Right cardiac atrium (tissue), 5 donors: ENCODE data around the gene MTHFD1L. TPM values are rescaled to one million over a fixed set of nuclear protein-coding genes. Genes with fewer than 3 reads are reported as not detected.
A peak's percentile ranks its signal among the peaks of the same experiment; 100 is the strongest.

Experiments used
- ATAC-seq, 2 donors: fragments of 200-7000 bp; cut with Tn5 transposase; one replicate each; pipeline versions ENCODE4 v1.8.0 to v1.9.1; 2020; ENCODE audit warnings: moderate library complexity in 2 of 2, mild to moderate bottlenecking in 1 of 2
- DNase-seq, 3 donors: peaks; one replicate each; pipeline ENCODE4 v3.0.0-alpha.2; 2020
- H3K27ac ChIP-seq: one replicate; pipeline ENCODE4 v1.5.1; 2013; ENCODE audit warnings: mild to moderate bottlenecking, low read length, control low read depth, moderate library complexity
- H3K27me3 ChIP-seq: one replicate; pipeline ENCODE4 v1.6.1; 2013; ENCODE audit not compliant: control insufficient read depth, insufficient read depth
- H3K4me1 ChIP-seq: one replicate; pipeline ENCODE4 v1.6.1; 2013; ENCODE audit warnings: low read length; ENCODE audit not compliant: control insufficient read depth, insufficient read depth
- H3K4me3 ChIP-seq: one replicate; pipeline ENCODE4 v1.5.1; 2013; ENCODE audit warnings: low read length, control low read depth
- H3K9me3 ChIP-seq: one replicate; pipeline ENCODE4 v1.6.1; 2013; ENCODE audit warnings: low read length; ENCODE audit not compliant: control insufficient read depth
- WGBS: extraction: QIAGEN DNeasy Blood & Tissue Kit; methylation state at CpG from one replicate; pipeline ENCODE4 v1.1.7; 2013; 5-methylcytosine and 5-hydroxymethylcytosine counted together
- intact Hi-C, 4 donors: fragments of 100-400 bp; cut with DNase I; formaldehyde crosslinking; loops; one replicate each; pipeline versions ENCODE4 v1.11.0 to v1.14.0; 2022 to 2023
- polyA plus RNA-seq: library from polyadenylated mRNA; stranded (reverse); fragments of 200-250 nt; gene quantifications from one replicate; pipeline ENCODE4 v1.2.3, GENCODE V29; 2013
- total RNA-seq, 4 donors: library from RNA; stranded (reverse); fragmentation: NEBNext Ultra II Directional; extraction: Animal tissue kit (Norgen Biotek cat#: 25700); gene quantifications; one replicate each; pipeline ENCODE4 v1.2.1, GENCODE V29; 2021
- donor health status: healthy with polysubstance abuse.
- donor health status: DM: no; HTN: yes; CAD: no.
- donor health status: DM: no; HTN: no; CAD: no.
- donor health status: DM: no; HTN: yes; CAD: no; lungs with severe emphysema.
- donor health status: DM: yes; HTN: yes; CAD: no.

The MTHFD1L gene
- total and polyA plus RNA-seq, 5 donors, result 2.4 to 18.2 (median 5.0) TPM

DNA sequence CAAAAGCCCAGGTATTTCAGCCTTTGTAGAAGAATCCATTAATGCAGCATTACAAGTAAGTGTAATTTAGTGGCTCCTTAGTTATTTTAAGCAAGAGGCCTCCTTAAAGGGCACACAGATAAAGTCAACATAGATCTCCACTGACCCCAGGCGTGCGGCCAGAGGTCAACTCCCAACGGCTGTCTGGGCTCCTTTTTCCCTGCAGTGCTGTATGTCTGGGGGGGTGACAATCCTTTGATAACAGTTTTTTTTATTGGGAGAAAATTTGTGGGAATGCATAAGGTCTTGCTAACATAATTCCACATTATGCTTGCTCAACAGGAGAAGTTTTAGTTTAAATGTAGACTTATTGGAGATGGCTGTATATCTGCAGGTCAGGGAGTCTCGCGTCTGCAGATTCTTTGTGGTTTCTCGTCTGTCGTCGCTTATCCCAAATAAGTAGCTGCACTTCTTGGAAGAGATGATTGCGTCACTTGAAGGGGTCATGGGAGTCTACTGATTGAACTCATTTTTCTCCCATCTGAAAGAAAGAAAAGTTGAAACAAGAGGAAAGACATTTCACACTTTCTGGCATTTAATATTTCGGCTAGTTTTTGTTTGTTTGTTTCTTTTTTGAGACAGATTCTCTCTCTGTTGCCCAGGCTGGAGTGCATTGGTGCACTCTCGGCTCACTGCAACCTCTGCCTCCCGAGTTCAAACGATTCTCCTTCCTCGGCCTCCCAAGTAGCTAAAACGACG lies 222.5 kb downstream of the MTHFD1L start:
- WGBS, result 53% methylated on average over 16 of the region's 16 CpGs
- H3K27ac ChIP-seq, result no peak overlapping the region

DNA sequence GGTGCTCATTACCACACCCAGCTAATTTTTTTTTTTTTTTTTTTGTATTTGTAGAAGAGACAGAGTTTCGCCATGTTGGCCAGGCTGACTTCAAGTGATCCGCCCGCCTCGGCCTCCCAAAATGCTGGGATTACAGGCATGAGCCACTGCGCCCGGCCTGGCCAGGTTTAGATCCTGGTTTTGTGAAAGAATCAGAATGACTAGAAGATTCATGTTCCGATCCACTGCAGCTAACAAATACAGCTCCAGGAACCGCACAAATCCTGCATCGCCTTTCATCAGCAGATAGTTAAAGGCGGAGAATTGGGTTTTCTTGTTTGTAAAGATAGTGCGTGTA lies 223.1 kb downstream of the MTHFD1L start:
- no peaks in the 10 kb centered on the region for H3K27me3 ChIP-seq
- H3K4me3 ChIP-seq, result no peak overlapping the region
- H3K4me1 ChIP-seq, result no peaks in the 10 kb centered on the region
- H3K9me3 ChIP-seq, result no peaks in the 10 kb centered on the region
- 98% methylated on average over 11 of the region's 11 CpGs for WGBS
- intact Hi-C loops, result no loop called here
- DNase-seq (peak in 1 of 3 donors; percentile 46), ATAC-seq (no peak)
- H3K27ac ChIP-seq, result peak overlapping the region; percentile 30

More for the DNA sequence above, 222.5 kb downstream of the MTHFD1L start:
- Histone ChIP-seq H3K4me3 (no peak overlapping the region), H3K9me3 (no peaks in the 10 kb centered on the region), H3K27me3 (no peaks in the 10 kb centered on the region), H3K4me1 (no peaks in the 10 kb centered on the region)
- peak; percentile 85 to 89 for ATAC-seq
- DNase-seq, result peak; percentile 72 to 90 (median 90)
- intact Hi-C loops, result no loop called here

- H3K27me3 ChIP-seq, result no peaks in the 10 kb centered on the region
- ATAC-seq, result no peak
- no peak overlapping the region for H3K27ac ChIP-seq
- intact Hi-C loops, result no loop called here
- no peak for DNase-seq
- no peaks in the 10 kb centered on the region for H3K4me1 ChIP-seq
- H3K4me3 ChIP-seq, result no peak overlapping the region
- 97% methylated on average over 3 of the region's 3 CpGs for WGBS
- H3K9me3 ChIP-seq, result no peaks in the 10 kb centered on the region
Observed at GRCh38 chr6:151088963-151089362, 223.5 kb downstream of the MTHFD1L start.

DNA sequence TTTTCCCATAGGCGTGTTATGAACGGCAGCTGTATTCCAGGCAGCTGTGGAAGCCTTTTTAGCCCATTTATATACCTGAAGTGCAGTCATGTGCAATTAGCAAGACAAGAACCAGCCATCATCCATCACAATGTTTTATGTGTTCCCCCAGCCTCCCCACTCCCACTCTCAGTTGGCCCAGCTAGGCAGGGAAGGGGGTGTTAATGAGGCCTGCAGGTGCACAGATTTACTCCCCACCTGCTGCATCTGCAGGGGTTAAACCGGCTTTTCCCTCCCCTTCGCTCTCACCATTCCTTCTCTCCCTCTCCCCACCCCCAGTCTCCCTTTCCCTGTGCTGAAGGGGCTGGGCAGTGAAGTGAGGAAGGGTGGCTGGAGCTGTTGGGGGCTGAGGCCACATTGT lies 224.5 kb downstream of the MTHFD1L start:
- intact Hi-C loops, result no loop called here
- no peak overlapping the region for H3K4me3 ChIP-seq
- H3K9me3 ChIP-seq, result no peaks in the 10 kb centered on the region
- no peaks in the 10 kb centered on the region for H3K4me1 ChIP-seq
- no peak for ATAC-seq
- H3K27me3 ChIP-seq, result no peaks in the 10 kb centered on the region
- peak in 1 of 3 donors; percentile 8 for DNase-seq
- WGBS, result 91% methylated on average over 4 of the region's 4 CpGs
- H3K27ac ChIP-seq, result no peak overlapping the region

GRCh38 chr6:151091571-151091970 lies 226.1 kb downstream of the MTHFD1L start:
- intact Hi-C loops, result no loop called here
- H3K27me3 ChIP-seq, result no peaks in the 10 kb centered on the region
- H3K4me3 ChIP-seq, result no peak overlapping the region
- DNase-seq (no peak), ATAC-seq (no peak)
- no peaks in the 10 kb centered on the region for H3K9me3 ChIP-seq
- no peak overlapping the region for H3K27ac ChIP-seq
- WGBS, result 95% methylated on average over 4 of the region's 4 CpGs
- no peaks in the 10 kb centered on the region for H3K4me1 ChIP-seq

- Histone ChIP-seq H3K4me3 (no peak overlapping the region), H3K4me1 (no peaks in the 10 kb centered on the region), H3K27ac (no peak overlapping the region), H3K27me3 (no peaks in the 10 kb centered on the region), H3K9me3 (no peaks in the 10 kb centered on the region)
- intact Hi-C loops, result no loop called here
- 57% methylated on average over 5 of the region's 5 CpGs for WGBS
- ATAC-seq (no peak), DNase-seq (no peak)
Observed at GRCh38 chr6:151092591-151092990, 227.1 kb downstream of the MTHFD1L start.

- Histone ChIP-seq H3K4me3 (no peak overlapping the region), H3K4me1 (no peaks in the 10 kb centered on the region), H3K27ac (no peak overlapping the region), H3K9me3 (no peaks in the 10 kb centered on the region), H3K27me3 (no peaks in the 10 kb centered on the region)
- intact Hi-C loops, result no loop called here
- DNase-seq, result peak in 1 of 3 donors; percentile 17
- whole genome bisulfite sequencing, result 84% methylated on average over 5 of the region's 5 CpGs
- no peak for ATAC-seq
Observed at GRCh38 chr6:151093706-151094105, 228.2 kb downstream of the MTHFD1L start.

DNA sequence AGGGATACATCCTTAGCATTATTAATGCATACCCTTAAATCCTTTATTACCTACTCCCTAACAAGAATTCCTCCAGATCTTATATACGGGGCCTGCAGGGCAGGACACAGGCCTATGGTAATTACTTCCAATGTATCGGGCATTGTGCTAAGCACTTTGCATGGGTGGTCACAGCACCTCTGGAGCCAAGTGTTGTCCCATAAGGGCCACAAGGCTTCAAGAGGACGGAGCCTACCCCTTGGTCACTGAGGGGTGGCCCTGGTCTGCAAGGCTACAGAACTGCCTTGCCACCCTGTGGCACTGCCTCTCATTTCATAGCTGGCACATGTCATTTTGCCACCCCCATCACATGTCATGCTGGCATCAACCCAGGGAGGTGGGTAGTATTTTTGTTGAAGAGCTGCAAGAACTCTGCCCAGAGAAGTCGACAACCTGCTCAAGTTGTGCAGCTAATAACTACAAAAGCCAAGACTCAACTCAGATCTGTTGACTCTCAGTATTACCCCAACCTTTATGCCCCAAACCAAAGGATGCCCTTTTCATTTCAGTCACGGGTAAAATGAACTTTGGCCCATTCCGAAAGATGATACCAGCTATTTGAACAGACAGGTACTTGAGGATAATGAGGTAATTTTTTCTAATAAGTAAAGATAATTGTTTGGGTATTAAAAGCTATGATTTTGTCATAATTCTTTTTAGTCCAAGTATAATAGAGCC lies 230.2 kb downstream of the MTHFD1L start:
- intact Hi-C loops, result no loop called here
- ATAC-seq, result peak in 1 of 2 donors; percentile 24
- Histone ChIP-seq H3K9me3 (no peaks in the 10 kb centered on the region), H3K27ac (no peak overlapping the region), H3K27me3 (no peaks in the 10 kb centered on the region), H3K4me1 (no peaks in the 10 kb centered on the region), H3K4me3 (no peak overlapping the region)
- DNase-seq, result no peak
- 93% methylated on average over 6 of the region's 6 CpGs for WGBS

DNA sequence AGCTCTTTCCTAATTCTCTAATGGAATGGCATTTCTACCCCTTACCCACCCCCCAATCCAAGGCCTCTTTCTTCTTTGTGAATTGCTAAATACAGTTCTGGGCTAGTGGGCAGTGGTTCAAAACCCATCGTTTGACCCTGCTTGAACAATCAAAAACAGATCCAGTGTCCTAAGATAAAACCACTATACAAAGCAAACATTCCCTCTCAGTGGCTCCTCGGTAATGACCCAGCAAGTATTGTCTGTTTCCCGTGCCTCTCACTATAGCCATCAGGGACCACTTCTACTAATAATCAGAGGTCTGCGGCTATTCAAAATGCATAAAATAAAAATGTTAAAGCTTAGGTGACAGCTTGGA lies 230.7 kb downstream of the MTHFD1L start:
- Histone ChIP-seq H3K9me3 (no peaks in the 10 kb centered on the region), H3K4me1 (no peaks in the 10 kb centered on the region), H3K27me3 (no peaks in the 10 kb centered on the region), H3K4me3 (no peak overlapping the region), H3K27ac (no peak overlapping the region)
- ATAC-seq, result no peak
- 52% methylated on average over 4 of the region's 4 CpGs for WGBS
- intact Hi-C loops, result no loop called here
- no peak for DNase-seq

DNA sequence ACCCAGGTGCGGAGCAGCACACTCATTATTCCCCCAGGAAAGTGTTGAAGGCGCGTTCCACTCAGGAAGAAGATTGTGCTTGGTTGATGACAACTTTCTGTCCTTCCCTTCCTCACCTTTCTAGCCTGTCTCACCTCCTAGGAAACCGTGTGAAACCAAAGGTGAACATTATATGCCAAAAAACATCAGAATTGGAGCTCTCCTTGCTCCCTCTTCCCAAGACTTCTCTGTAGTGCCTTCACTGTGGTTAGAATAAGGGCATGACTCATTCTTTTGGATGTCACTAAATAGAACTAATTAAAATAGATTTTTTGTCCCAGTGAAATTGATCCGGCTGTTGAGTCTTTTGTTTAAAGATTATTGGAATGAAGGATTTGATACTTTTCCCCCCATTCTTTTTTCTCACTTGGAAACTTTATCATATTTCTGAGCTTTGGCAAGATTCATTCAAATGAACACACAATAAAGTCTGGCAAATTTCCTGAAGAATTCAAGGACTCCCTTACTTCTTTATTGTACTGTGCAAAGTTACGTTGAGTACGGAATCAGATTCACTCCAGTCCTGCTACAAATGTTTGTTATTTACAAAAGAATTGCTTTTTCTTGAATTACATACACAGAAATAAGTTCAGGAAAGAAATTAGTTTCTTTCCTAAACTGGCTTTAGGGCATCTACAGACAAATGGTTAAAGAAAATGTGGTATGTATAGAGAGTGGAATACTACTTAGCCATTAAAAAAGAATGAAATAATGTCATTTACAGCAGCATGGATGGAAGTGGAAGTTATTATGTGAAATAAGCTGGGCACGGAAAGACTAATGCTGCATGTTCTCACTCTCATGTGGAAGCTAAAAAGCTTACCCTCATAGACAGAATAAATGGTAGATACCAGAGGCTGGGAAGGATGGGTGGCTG lies 231.4 kb downstream of the MTHFD1L start:
- peaks cover 1% of the 10 kb centered on the region for H3K4me1 ChIP-seq
- 87% methylated on average over 8 of the region's 8 CpGs for WGBS
- DNase-seq (no peak), ATAC-seq (no peak)
- H3K27ac ChIP-seq, result no peak overlapping the region
- H3K9me3 ChIP-seq, result no peaks in the 10 kb centered on the region
- intact Hi-C loops, result no loop called here
- no peaks in the 10 kb centered on the region for H3K27me3 ChIP-seq
- no peak overlapping the region for H3K4me3 ChIP-seq

DNA sequence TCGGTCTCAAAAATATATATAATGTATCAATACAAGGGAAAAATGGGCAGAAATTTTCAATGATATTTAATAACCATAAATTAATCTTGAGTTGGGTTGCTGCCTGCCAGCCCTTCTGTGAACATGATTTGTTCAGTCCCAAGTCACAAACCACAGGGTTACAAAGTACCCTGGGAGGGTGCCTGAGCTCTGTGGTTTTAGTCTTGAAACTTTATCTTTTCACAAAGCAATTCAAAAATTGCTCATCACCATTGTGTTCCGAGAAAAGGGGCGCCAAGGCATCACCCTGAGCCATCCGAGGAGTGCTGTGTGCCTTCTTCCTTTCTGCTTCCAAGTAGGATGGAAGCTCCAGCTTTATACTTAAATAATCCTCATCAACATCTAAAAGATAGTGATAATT lies 232.7 kb downstream of the MTHFD1L start:
- H3K27me3 ChIP-seq, result no peaks in the 10 kb centered on the region
- DNase-seq, result no peak
- no peak overlapping the region for H3K4me3 ChIP-seq
- no peaks in the 10 kb centered on the region for H3K9me3 ChIP-seq
- intact Hi-C loops, result no loop called here
- ATAC-seq, result no peak
- 92% methylated on average over 4 of the region's 4 CpGs for WGBS
- no peak overlapping the region for H3K27ac ChIP-seq
- H3K4me1 ChIP-seq, result peaks cover 1% of the 10 kb centered on the region
